GM18499 (cell line): ENCODE measurements around the gene APBA1.

ENCODE experiments used
- ATAC-seq: cut with Tn5 transposase; IDR thresholded peaks from one replicate; pipeline ENCODE4 v1.9.1; 2021; ENCODE audit warnings: moderate number of reproducible peaks; ENCODE audit not compliant: insufficient read depth, unreplicated experiment

APBA1 gene

GRCh38 chr9:69542058-69542457, 130.1 kb downstream of the APBA1 start:
- no peak for ATAC-seq

- no peak for ATAC-seq
These were observed 136.3 kb downstream of the APBA1 start for GRCh38 chr9:69535911-69536310.

GRCh38 chr9:69535286-69535832, 136.8 kb downstream of the APBA1 start:
- ATAC-seq: no peak

GRCh38 chr9:69532396-69532795, 139.8 kb downstream of the APBA1 start:
- no peak for ATAC-seq

GRCh38 chr9:69527454-69527853, 144.7 kb downstream of the APBA1 start:
- ATAC-seq: no peak

- no peak for ATAC-seq
These were observed 145.5 kb downstream of the APBA1 start for GRCh38 chr9:69526699-69527098.

- no peak for ATAC-seq
These were observed 152.5 kb downstream of the APBA1 start for GRCh38 chr9:69519470-69520240.

- ATAC-seq: no peak
These were observed 155.5 kb downstream of the APBA1 start for GRCh38 chr9:69516353-69517322.

GRCh38 chr9:69515810-69516209, 156.4 kb downstream of the APBA1 start:
- no peak for ATAC-seq

GRCh38 chr9:69513141-69513820, 158.9 kb downstream of the APBA1 start:
- no peak for ATAC-seq

GRCh38 chr9:69504058-69504457, 168.1 kb downstream of the APBA1 start:
- ATAC-seq: no peak

- no peak for ATAC-seq
These were observed 169.4 kb downstream of the APBA1 start for GRCh38 chr9:69502671-69503301.

- ATAC-seq: no peak
These were observed 171.3 kb downstream of the APBA1 start for GRCh38 chr9:69500896-69501295.

- ATAC-seq: no peak
These were observed 172.2 kb downstream of the APBA1 start for GRCh38 chr9:69499959-69500358.

GRCh38 chr9:69499407-69499806, 172.8 kb downstream of the APBA1 start:
- ATAC-seq: no peak

- no peak for ATAC-seq
These were observed 173.7 kb downstream of the APBA1 start for GRCh38 chr9:69498470-69498869.

GRCh38 chr9:69497816-69498215, 174.4 kb downstream of the APBA1 start:
- no peak for ATAC-seq

- ATAC-seq: no peak
These were observed 175.2 kb downstream of the APBA1 start for GRCh38 chr9:69496846-69497450.

- no peak for ATAC-seq
These were observed 176.9 kb downstream of the APBA1 start for GRCh38 chr9:69495296-69495695.

- no peak for ATAC-seq
These were observed 177.4 kb downstream of the APBA1 start for GRCh38 chr9:69494763-69495162.
